Pancreas (tissue), 10 donors: Measurements from ENCODE around the gene RB1. TPM values are rescaled to one million over a fixed set of nuclear protein-coding genes. Genes with fewer than 3 reads are reported as not detected.

Source experiments
- ATAC-seq, 4 donors: fragments of 200-7000 bp; cut with Tn5 transposase; one replicate each; pipeline versions ENCODE4 v1.8.0 to v1.9.1; 2020; ENCODE audit warnings: mild to moderate bottlenecking in 4 of 4, moderate library complexity in 4 of 4
- DNase-seq, 6 donors: peaks; one replicate each; pipeline ENCODE4 v3.0.0-alpha.2; 2020
- FAIRE-seq: peaks from 2 replicates; lab custom pipeline; 2012; peaks lifted over from hg19 to GRCh38; lab: Jason Lieb, UNC
- H3K27ac ChIP-seq, 4 donors: fragments of 200-600 bp; sonication (generic); 1 replicate in 3 of 4; 2 replicates in 1 of 4; pipeline versions ENCODE4 v1.5.0 to v1.8.0; 2020
- H3K27me3 ChIP-seq, 4 donors: fragments of 200-600 bp; one replicate each; pipeline ENCODE4 v1.8.0; 2021
- H3K36me3 ChIP-seq, 3 donors: fragments of 200-600 bp; sonication (generic) in 1 of 3; one replicate each; pipeline versions ENCODE4 v1.5.0 to v1.8.0; 2020 to 2021
- H3K4me1 ChIP-seq, 3 donors: fragments of 200-600 bp; one replicate each; pipeline ENCODE4 v1.8.0; 2021
- H3K4me3 ChIP-seq, 4 donors: fragments of 200-600 bp; sonication (generic) in 2 of 4; one replicate each; pipeline versions ENCODE4 v1.5.0 to v1.8.0; 2020 to 2021
- H3K9me3 ChIP-seq, 4 donors: fragments of 200-600 bp; one replicate each; pipeline ENCODE4 v1.8.0; 2021
- WGBS, 2 donors: extraction: QIAGEN DNeasy Blood & Tissue Kit; methylation state at CpG; one replicate each; pipeline ENCODE4 v1.1.7; 2013; 5-methylcytosine and 5-hydroxymethylcytosine counted together
- intact Hi-C, 3 donors: fragments of 100-400 bp; cut with DNase I; formaldehyde crosslinking; loops; one replicate each; pipeline versions ENCODE4 v1.11.1 to v1.14.2; 2022
- polyA plus RNA-seq, 2 donors: library from polyadenylated mRNA; stranded (reverse); fragments of 200-250 nt; gene quantifications; one replicate each; pipeline ENCODE4 v1.2.3, GENCODE V29; 2013
- total RNA-seq, 6 donors: library from RNA; stranded (reverse); fragmentation: NEBNext Ultra II Directional in 4 of 6; extraction: Animal tissue kit (Norgen Biotek cat#: 25700) in 4 of 6; gene quantifications; one replicate each; pipeline versions ENCODE4 v1.2.1 to v1.2.4, GENCODE V29; 2021 to 2023
- TF ChIP-seq, protein P1 (sequence below), 4 donors: fragments of 200-600 bp; sonication (generic) in 3 of 4; IDR thresholded peaks; one replicate each; pipeline versions ENCODE4 v1.5.0 to v1.8.0; 2021; ENCODE audit warnings: antibody characterized with exemption in 4 of 4
- donor health status: healthy with polysubstance abuse.
- donor health status: DM: no; HTN: no; CAD: no; lungs with moderate emphysema.
- donor health status: DM: no; HTN: no; CAD: no.
- donor health status: control.
- donor health status: control.
- donor health status: Bipolar disorder and iron deficiency.
- donor health status: DM: yes; HTN: yes; CAD: no.
- donor health status: DM: no; HTN: no; CAD: no.
- donor health status: DM: no; HTN: no; CAD: no.
- donor health status: DM: yes; HTN: yes; CAD: no.

Gene RB1
- total and polyA plus RNA-seq, 8 donors, result 5.0 to 23.0 (median 10.9) TPM

DNA sequence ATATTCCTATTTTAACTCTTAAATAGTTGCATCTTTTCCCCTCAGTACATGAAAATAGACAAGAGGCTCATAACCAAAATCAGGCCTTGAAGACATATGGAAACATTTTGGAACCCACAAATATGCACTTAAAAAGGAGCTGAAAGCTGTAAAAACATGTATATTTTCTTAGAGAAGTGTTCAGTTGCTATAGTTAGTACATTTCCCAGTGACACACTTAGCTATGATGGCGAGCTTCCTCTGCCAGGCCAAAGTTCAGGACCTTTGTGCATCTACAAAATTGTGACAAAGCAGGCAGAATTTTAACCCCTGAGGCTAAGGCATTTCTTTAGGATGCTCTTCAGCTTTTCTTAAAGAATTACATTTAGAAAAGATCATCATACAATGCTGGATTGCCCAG, 174.8 kb downstream of the RB1 start:
- TF ChIP-seq, protein P1, sequence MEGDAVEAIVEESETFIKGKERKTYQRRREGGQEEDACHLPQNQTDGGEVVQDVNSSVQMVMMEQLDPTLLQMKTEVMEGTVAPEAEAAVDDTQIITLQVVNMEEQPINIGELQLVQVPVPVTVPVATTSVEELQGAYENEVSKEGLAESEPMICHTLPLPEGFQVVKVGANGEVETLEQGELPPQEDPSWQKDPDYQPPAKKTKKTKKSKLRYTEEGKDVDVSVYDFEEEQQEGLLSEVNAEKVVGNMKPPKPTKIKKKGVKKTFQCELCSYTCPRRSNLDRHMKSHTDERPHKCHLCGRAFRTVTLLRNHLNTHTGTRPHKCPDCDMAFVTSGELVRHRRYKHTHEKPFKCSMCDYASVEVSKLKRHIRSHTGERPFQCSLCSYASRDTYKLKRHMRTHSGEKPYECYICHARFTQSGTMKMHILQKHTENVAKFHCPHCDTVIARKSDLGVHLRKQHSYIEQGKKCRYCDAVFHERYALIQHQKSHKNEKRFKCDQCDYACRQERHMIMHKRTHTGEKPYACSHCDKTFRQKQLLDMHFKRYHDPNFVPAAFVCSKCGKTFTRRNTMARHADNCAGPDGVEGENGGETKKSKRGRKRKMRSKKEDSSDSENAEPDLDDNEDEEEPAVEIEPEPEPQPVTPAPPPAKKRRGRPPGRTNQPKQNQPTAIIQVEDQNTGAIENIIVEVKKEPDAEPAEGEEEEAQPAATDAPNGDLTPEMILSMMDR (IDR thresholded peaks at IDR 0.05), result no peak
- no peak overlapping the region for H3K4me3 ChIP-seq
- no peaks in the 10 kb centered on the region for H3K9me3 ChIP-seq
- no peaks in the 10 kb centered on the region for H3K4me1 ChIP-seq
- H3K36me3 ChIP-seq, result peaks cover 0 to 10% (median 0%) of the 10 kb centered on the region in 3 donors
- WGBS, 2 donors, result 93 to 95% methylated on average over 1 of the region's 1 CpG
- H3K27me3 ChIP-seq, result no peaks in the 10 kb centered on the region
- intact Hi-C loops, result no loop called here
- no peak overlapping the region for H3K27ac ChIP-seq
- FAIRE-seq (no peak), ATAC-seq (no peak), DNase-seq (no peak)

DNA sequence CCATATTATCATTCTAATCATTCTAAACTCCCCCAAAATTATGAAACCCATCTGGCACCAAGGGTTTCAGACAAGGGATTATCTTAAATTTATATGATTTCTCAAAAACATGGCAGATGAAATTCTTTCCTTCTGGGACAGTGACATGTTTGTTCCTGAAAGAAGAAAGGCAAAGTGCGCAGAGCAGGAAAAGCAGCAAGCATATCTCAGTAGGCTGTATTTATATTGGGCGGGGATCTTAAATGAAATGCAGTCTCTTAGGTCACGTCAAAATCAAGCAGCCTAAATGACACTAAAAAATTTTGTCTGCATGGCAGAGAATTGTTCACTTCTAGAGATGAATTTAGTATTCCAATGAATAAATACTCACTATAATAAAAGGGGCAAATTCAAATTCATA, 180.0 kb downstream of the RB1 start:
- no peak for FAIRE-seq
- ATAC-seq, result no peak
- Histone ChIP-seq H3K4me3 (no peak overlapping the region), H3K27ac (no peak overlapping the region), H3K36me3 (peaks cover 0 to 7% (median 0%) of the 10 kb centered on the region in 3 donors), H3K27me3 (no peaks in the 10 kb centered on the region), H3K4me1 (no peaks in the 10 kb centered on the region), H3K9me3 (no peaks in the 10 kb centered on the region)
- intact Hi-C loops, result no loop called here
- DNase-seq, result no peak
- WGBS, 2 donors, result 97 to 98% methylated on average over 3 of the region's 3 CpGs
- TF ChIP-seq, protein P1 (IDR thresholded peaks at IDR 0.05), result no peak

DNA sequence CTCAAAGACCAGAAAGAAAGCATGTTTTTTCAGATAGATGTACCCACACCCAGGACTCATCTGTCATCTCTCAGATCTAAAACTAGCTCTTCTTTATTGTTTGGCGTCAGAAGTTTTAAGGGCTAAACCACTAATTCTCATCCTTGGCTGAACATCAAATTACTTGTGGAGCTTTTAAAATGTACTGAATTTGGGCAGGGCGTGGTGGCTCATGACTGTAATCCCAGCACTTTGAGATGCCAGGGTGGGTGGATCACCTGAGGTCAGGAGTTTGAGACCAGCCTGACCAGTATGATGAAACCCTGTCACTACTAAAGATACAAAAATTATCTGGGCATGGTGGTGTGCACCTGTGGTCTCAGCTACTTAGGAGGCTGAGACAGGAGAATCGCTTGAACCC, 181.9 kb downstream of the RB1 start:
- FAIRE-seq (no peak), DNase-seq (no peak), ATAC-seq (no peak)
- WGBS, 2 donors, result 82 to 99% methylated on average over 3 of the region's 3 CpGs
- Histone ChIP-seq H3K9me3 (no peaks in the 10 kb centered on the region), H3K4me3 (no peak overlapping the region), H3K36me3 (no peaks in the 10 kb centered on the region), H3K27ac (no peak overlapping the region), H3K27me3 (no peaks in the 10 kb centered on the region), H3K4me1 (no peaks in the 10 kb centered on the region)
- intact Hi-C loops, result no loop called here
- TF ChIP-seq, protein P1 (IDR thresholded peaks at IDR 0.05), result no peak

DNA sequence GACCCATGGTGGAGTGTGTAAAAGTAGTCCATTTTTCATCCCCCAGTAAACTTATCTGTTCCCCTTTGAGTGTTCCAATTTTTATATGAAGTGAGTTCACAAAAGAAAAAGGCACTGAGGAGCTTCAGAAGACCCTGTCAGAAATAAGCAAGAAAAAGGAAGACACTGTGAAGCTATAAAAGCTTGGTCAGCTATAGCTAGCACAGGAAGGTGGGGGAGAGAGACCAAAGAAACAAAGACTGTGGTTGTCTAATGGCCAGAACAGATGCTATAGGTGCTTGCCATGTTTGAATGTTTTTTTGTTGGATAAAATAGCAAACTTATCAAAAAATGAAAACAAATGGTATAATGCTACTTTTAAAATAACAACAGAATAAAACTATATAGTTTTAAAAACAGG, 182.8 kb downstream of the RB1 start:
- Histone ChIP-seq H3K4me1 (no peaks in the 10 kb centered on the region), H3K27me3 (no peaks in the 10 kb centered on the region), H3K9me3 (no peaks in the 10 kb centered on the region), H3K4me3 (no peak overlapping the region), H3K36me3 (no peaks in the 10 kb centered on the region), H3K27ac (no peak overlapping the region)
- DNase-seq, result no peak
- ATAC-seq, result no peak
- intact Hi-C loops, result no loop called here
- TF ChIP-seq, protein P1 (IDR thresholded peaks at IDR 0.05), result no peak
- FAIRE-seq, result no peak

DNA sequence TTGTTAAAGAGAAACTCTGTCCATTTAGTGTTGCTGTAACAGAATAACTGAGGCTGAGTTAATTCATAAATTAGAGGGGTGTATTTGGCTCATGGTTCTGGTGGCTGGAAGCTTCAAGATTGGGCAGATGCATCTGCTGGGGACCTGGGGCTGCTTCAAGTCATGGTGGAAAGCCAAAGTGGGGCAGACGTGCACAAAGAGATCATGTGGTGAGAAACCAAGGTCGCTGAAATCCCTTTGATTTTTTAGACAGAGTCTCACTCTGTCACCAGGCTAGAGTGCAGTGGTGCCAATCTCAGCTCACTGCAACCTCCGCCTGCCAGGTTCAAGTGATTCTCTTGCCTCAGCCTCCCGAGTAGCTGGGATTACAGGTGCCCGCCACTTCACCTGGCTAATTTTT, 183.3 kb downstream of the RB1 start:
- no peak for DNase-seq
- no peak for ATAC-seq
- no peak for FAIRE-seq
- H3K36me3 ChIP-seq, result no peaks in the 10 kb centered on the region
- H3K9me3 ChIP-seq, result no peaks in the 10 kb centered on the region
- WGBS, 2 donors, result 83 to 90% methylated on average over 5 of the region's 5 CpGs
- no peaks in the 10 kb centered on the region for H3K4me1 ChIP-seq
- no peak overlapping the region for H3K27ac ChIP-seq
- H3K27me3 ChIP-seq, result no peaks in the 10 kb centered on the region
- no peak overlapping the region for H3K4me3 ChIP-seq
- intact Hi-C loops, result no loop called here
- TF ChIP-seq, protein P1 (IDR thresholded peaks at IDR 0.05), result no peak
